Sigmoid colon (tissue), 7 donors: ENCODE measurements around the gene PHTF2. TPM values are rescaled to one million over a fixed set of nuclear protein-coding genes. Genes with fewer than 3 reads are reported as not detected.

Experiments used
- DNase-seq: peaks from one replicate; pipeline ENCODE4 v3.0.0-alpha.2; 2019
- H3K27ac ChIP-seq, 4 donors: fragments of 200-600 bp; sonication (generic); one replicate each; pipeline ENCODE4 v1.5.1; 2016 to 2019; ENCODE audit warnings: mild to moderate bottlenecking in 1 of 4
- H3K27me3 ChIP-seq, 3 donors: fragments of 200-600 bp; sonication (generic); one replicate each; pipeline ENCODE4 v1.5.1; 2019; ENCODE audit warnings: mild to moderate bottlenecking in 1 of 3
- H3K36me3 ChIP-seq, 4 donors: fragments of 200-600 bp; sonication (generic); one replicate each; pipeline ENCODE4 v1.5.1; 2016 to 2019
- H3K4me1 ChIP-seq, 4 donors: fragments of 200-600 bp; sonication (generic); one replicate each; pipeline ENCODE4 v1.5.1; 2017 to 2019
- H3K4me3 ChIP-seq, 4 donors: fragments of 200-600 bp; sonication (generic); one replicate each; pipeline ENCODE4 v1.5.1; 2017 to 2019; ENCODE audit warnings: mild to moderate bottlenecking in 2 of 4, moderate library complexity in 1 of 4
- H3K9me3 ChIP-seq, 4 donors: fragments of 200-600 bp in 3 of 4; sonication (generic) in 3 of 4; one replicate each; pipeline versions ENCODE4 v1.5.1 to v1.6.1; 2013 to 2019
- CTCF ChIP-seq, 4 experiments: fragments of 450-650 bp in 3 of 4; fragments of 200-600 bp in 1 of 4; IDR thresholded peaks; one replicate each; pipeline ENCODE4 v1.5.1; 2016 to 2019; ENCODE audit warnings: antibody characterized with exemption in 4 of 4, mild to moderate bottlenecking in 3 of 4, moderate library complexity in 2 of 4
- EP300 ChIP-seq, 4 donors: sonication (generic); formaldehyde crosslinking; IDR thresholded peaks; one replicate each; pipeline ENCODE4 v1.6.1; 2017; ENCODE audit warnings: antibody characterized with exemption in 4 of 4
- POLR2A ChIP-seq, 2 donors: fragments of 450-650 bp; IDR thresholded peaks; one replicate each; pipeline ENCODE4 v1.6.1; 2016; ENCODE audit warnings: antibody characterized with exemption in 2 of 2, mild to moderate bottlenecking in 2 of 2, moderate library complexity in 2 of 2
- POLR2AphosphoS5 ChIP-seq, 4 donors: sonication (generic); formaldehyde crosslinking; IDR thresholded peaks; one replicate each; pipeline ENCODE4 v1.6.1; 2017; ENCODE audit warnings: antibody characterized with exemption in 4 of 4
- WGBS, 2 donors: extraction: QIAGEN DNeasy Blood & Tissue Kit; methylation state at CpG; one replicate each; pipeline ENCODE4 v1.1.7; 2013; 5-methylcytosine and 5-hydroxymethylcytosine counted together
- intact Hi-C: fragments of 100-400 bp; cut with DNase I; formaldehyde crosslinking; loops from one replicate; pipeline ENCODE4 v1.15.1; 2023
- polyA plus RNA-seq, 3 donors: library from polyadenylated mRNA; stranded (reverse); fragments of 200-250 nt; gene quantifications; one replicate each; pipeline ENCODE4 v1.2.3, GENCODE V29; 2013
- total RNA-seq, 4 donors: library from RNA; depleted of rRNA; stranded (reverse); fragments of >200 nt; gene quantifications; one replicate each; pipeline ENCODE4 v1.1.0, GENCODE V29; 2016
- donor health status: healthy with polysubstance abuse.
- donor health status: Bipolar disorder and iron deficiency.
- donor health status: healthy.

PHTF2 gene
- total and polyA plus RNA-seq, 7 donors = 2.3 to 19.3 (median 17.4) TPM

GRCh38 chr7:77796960-77797359 lies 1.6 kb upstream of the PHTF2 start:
- TF ChIP-seq CTCF (IDR thresholded peaks at IDR 0.05) (no peak), EP300 (IDR thresholded peaks at IDR 0.05) (no peak), POLR2A (IDR thresholded peaks at IDR 0.05) (no peak), POLR2AphosphoS5 (IDR thresholded peaks at IDR 0.05) (no peak)
- peak overlapping the region; percentile 71 to 95 (median 78) for H3K4me3 ChIP-seq
- H3K27ac ChIP-seq = peak overlapping the region in 3 of 4 donors; percentile 15 to 92 (median 87)
- 12 to 50% methylated on average over 5 of the region's 5 CpGs for WGBS, 2 donors
- no peak for DNase-seq
- peaks cover 0 to 34% (median 27%) of the 10 kb centered on the region in 4 donors for H3K4me1 ChIP-seq
- peaks cover 0 to 17% (median 0%) of the 10 kb centered on the region in 4 donors for H3K36me3 ChIP-seq
- intact Hi-C loops = loop anchor here (5.0 kb wide), 3 partner anchors 35 to 260 kb away; partner anchors contain the start of gene PTPN12
- no peaks in the 10 kb centered on the region for H3K9me3 ChIP-seq
- H3K27me3 ChIP-seq = no peaks in the 10 kb centered on the region

GRCh38 chr7:77797734-77798393 lies 709 bp upstream of the PHTF2 start:
- peak overlapping the region; percentile 71 to 95 (median 78) for H3K4me3 ChIP-seq
- H3K36me3 ChIP-seq = peaks cover 0 to 16% (median 0%) of the 10 kb centered on the region in 4 donors
- WGBS, 2 donors = 0% methylated on average over 35 of the region's 35 CpGs
- H3K27ac ChIP-seq = peak overlapping the region; percentile 87 to 94 (median 90)
- DNase-seq = peak; percentile 74
- H3K4me1 ChIP-seq = peaks cover 0 to 30% (median 27%) of the 10 kb centered on the region in 4 donors
- intact Hi-C loops = loop anchor here (5.0 kb wide), 3 partner anchors 36 to 261 kb away; partner anchors contain the start of gene PTPN12
- H3K9me3 ChIP-seq = no peaks in the 10 kb centered on the region
- no peaks in the 10 kb centered on the region for H3K27me3 ChIP-seq
- TF ChIP-seq POLR2AphosphoS5 (IDR thresholded peaks at IDR 0.05) (peak in 3 of 4 donors; percentile 16 to 35 (median 26)), POLR2A (IDR thresholded peaks at IDR 0.05) (peak in 1 of 2 donors; percentile 20), CTCF (IDR thresholded peaks at IDR 0.05) (no peak)

GRCh38 chr7:77799078-77799964 lies 748 bp downstream of the PHTF2 start:
- DNase-seq = peak; percentile 78
- H3K9me3 ChIP-seq = no peaks in the 10 kb centered on the region
- peaks cover 0 to 2% (median 0%) of the 10 kb centered on the region in 4 donors for H3K36me3 ChIP-seq
- H3K4me1 ChIP-seq = peaks cover 0 to 30% (median 27%) of the 10 kb centered on the region in 4 donors
- no peaks in the 10 kb centered on the region for H3K27me3 ChIP-seq
- TF ChIP-seq CTCF (IDR thresholded peaks at IDR 0.05) = peak in 1 of 4 experiments; percentile 10
- TF ChIP-seq POLR2A (IDR thresholded peaks at IDR 0.05) = no peak
- TF ChIP-seq POLR2AphosphoS5 (IDR thresholded peaks at IDR 0.05) = peak in 1 of 4 donors; percentile 9
- 1% methylated on average over 55 of the region's 55 CpGs for WGBS, 2 donors
- peak overlapping the region; percentile 88 to 94 (median 91) for H3K27ac ChIP-seq
- intact Hi-C loops = loop anchor here (5.0 kb wide), 3 partner anchors 37 to 262 kb away; partner anchors contain the start of gene PTPN12
- peak overlapping the region; percentile 71 to 95 (median 78) for H3K4me3 ChIP-seq

GRCh38 chr7:77800158-77800557 lies 1.6 kb downstream of the PHTF2 start:
- 25 to 31% methylated on average over 4 of the region's 4 CpGs for WGBS, 2 donors
- H3K9me3 ChIP-seq = no peaks in the 10 kb centered on the region
- peak overlapping the region in 3 of 4 donors; percentile 72 to 95 (median 84) for H3K4me3 ChIP-seq
- H3K4me1 ChIP-seq = peaks cover 0 to 30% (median 27%) of the 10 kb centered on the region in 4 donors
- TF ChIP-seq CTCF (IDR thresholded peaks at IDR 0.05) (no peak), POLR2A (IDR thresholded peaks at IDR 0.05) (no peak)
- intact Hi-C loops = loop anchor here (10.0 kb wide), 1 partner anchor 125 kb away; no protein-coding TSS in a partner anchor
- no peak for DNase-seq
- H3K27me3 ChIP-seq = no peaks in the 10 kb centered on the region
- no peaks in the 10 kb centered on the region for H3K36me3 ChIP-seq
- peak overlapping the region in 1 of 4 donors; percentile 92 for H3K27ac ChIP-seq
